HCT116 (cell line): ENCODE results near the gene IL15RA. TPM values are rescaled to one million over a fixed set of nuclear protein-coding genes. Genes with fewer than 3 reads are reported as not detected.

ENCODE experiments used
- ATAC-seq: fragments of 200-7000 bp; cut with Tn5 transposase; 2 replicates; pipeline ENCODE4 v1.9.1; 2020; ENCODE audit warnings: mild to moderate bottlenecking, moderate library complexity
- BruUV-seq: library from RNA; stranded (reverse); fragments of 400-500 nt; replicated peaks from 2 replicates; lab custom pipeline; 2021; lab: Mats Ljungman, UMichigan
- CTCF ChIA-PET: fragments of 300-600 bp; sonication (Branson Sonifier 250); formaldehyde crosslinking; loops from one replicate; lab custom pipeline; 2021; ENCODE audit warnings: antibody characterized with exemption; lab: Charles Lee
- POLR2A ChIA-PET: fragments of 300-600, 350-600 bp; sonication (Branson Sonifier 250); formaldehyde crosslinking; loops from one replicate; lab custom pipeline; 2021; ENCODE audit warnings: antibody characterized with exemption; lab: Charles Lee
- RAD21 ChIA-PET, 2 experiments: fragments of 300-600 bp; sonication (Branson Sonifier 250); formaldehyde crosslinking; loops; one replicate each; lab custom pipeline; 2023; ENCODE audit warnings: low total read pairs in 2 of 2; ENCODE audit not compliant: uncharacterized antibody in 2 of 2, unreplicated experiment in 2 of 2, low non-redundant PET in 1 of 2; lab: Charles Lee
- DNase-seq: peaks from one replicate; pipeline ENCODE4 v3.0.0-alpha.2; 2010; ENCODE audit warnings: low read depth, low spot score
- H2AFZ ChIP-seq: fragments of 200-600 bp; shearing (Covaris generic), sonication (generic); 2 replicates; pipeline ENCODE4 v1.6.1; 2017; ENCODE audit warnings: low read depth, mixed run types, mixed read lengths, antibody characterized with exemption, low read length; ENCODE audit not compliant: poor library complexity, severe bottlenecking
- H3K27ac ChIP-seq: 2 replicates; pipeline ENCODE4 v1.5.1; 2012; ENCODE audit warnings: low read depth, low read length
- H3K27me3 ChIP-seq: fragments of 200-600 bp; sonication (generic); 2 replicates; pipeline ENCODE4 v1.6.1; 2016; ENCODE audit warnings: mixed run types, low read length, mixed read lengths; ENCODE audit not compliant: insufficient read depth
- H3K36me3 ChIP-seq, 2 experiments: fragments of 200-500 bp in 1 of 2; fragments of 200-600 bp in 1 of 2; sonication (Bioruptor generic) in 1 of 2; sonication (generic) in 1 of 2; 2 replicates each; pipeline versions ENCODE4 v1.5.1 to v1.6.1; 2014 to 2016; ENCODE audit warnings: low read length in 2 of 2, inconsistent platforms in 1 of 2, mixed read lengths in 1 of 2, mixed run types in 1 of 2; ENCODE audit not compliant: insufficient read depth in 2 of 2, control insufficient read depth in 1 of 2
- H3K4me1 ChIP-seq, 2 experiments: fragments of 200-600 bp in 1 of 2; sonication (generic) in 1 of 2; 2 replicates each; pipeline versions ENCODE4 v1.5.1 to v1.6.1; 2012 to 2017; ENCODE audit warnings: low read length in 2 of 2, inconsistent platforms in 1 of 2, mild to moderate bottlenecking in 1 of 2, mixed read lengths in 1 of 2, mixed run types in 1 of 2, moderate library complexity in 1 of 2; ENCODE audit not compliant: insufficient read depth in 2 of 2, control insufficient read depth in 1 of 2
- H3K4me2 ChIP-seq: fragments of 200-600 bp; sonication (generic); 2 replicates; pipeline ENCODE4 v1.6.1; 2017; ENCODE audit warnings: mixed run types, low read length, mixed read lengths
- H3K4me3 ChIP-seq, 2 experiments: fragments of 200-600 bp in 1 of 2; sonication (generic) in 1 of 2; replicated peaks in 1 of 2; 2 replicates each; pipeline ENCODE4 v1.5.1; 2011 to 2016; ENCODE audit warnings: low read length in 2 of 2, control low read depth in 1 of 2, low read depth in 1 of 2, mild to moderate bottlenecking in 1 of 2, mixed read lengths in 1 of 2, mixed run types in 1 of 2
- H3K79me2 ChIP-seq: fragments of 200-600 bp; sonication (generic); 2 replicates; pipeline ENCODE4 v1.6.1; 2017; ENCODE audit warnings: mild to moderate bottlenecking, mixed run types, low read length, moderate library complexity, mixed read lengths; ENCODE audit not compliant: insufficient read depth
- H3K9ac ChIP-seq: fragments of 200-600 bp; sonication (generic); 2 replicates; pipeline ENCODE4 v1.6.1; 2016; ENCODE audit warnings: low read length, mixed read lengths
- H3K9me2 ChIP-seq: fragments of 200-600 bp; sonication (generic), shearing (Covaris generic); 2 replicates; pipeline ENCODE4 v1.6.1; 2017; ENCODE audit warnings: mixed run types, mild to moderate bottlenecking, moderate library complexity; ENCODE audit not compliant: insufficient read depth
- H3K9me3 ChIP-seq, 2 experiments: fragments of 200-500 bp in 1 of 2; fragments of 200-600 bp in 1 of 2; sonication (Bioruptor generic) in 1 of 2; sonication (generic) in 1 of 2; 2 replicates each; pipeline ENCODE4 v1.6.1; 2014 to 2017; ENCODE audit warnings: low read length in 2 of 2, mixed read lengths in 2 of 2, inconsistent platforms in 1 of 2, low read depth in 1 of 2, mild to moderate bottlenecking in 1 of 2, mixed run types in 1 of 2, moderate library complexity in 1 of 2; ENCODE audit not compliant: control insufficient read depth in 1 of 2, insufficient read depth in 1 of 2
- H4K20me1 ChIP-seq: fragments of 200-600 bp; sonication (generic), shearing (Covaris generic); 2 replicates; pipeline ENCODE4 v1.6.1; 2017; ENCODE audit warnings: mixed run types, mild to moderate bottlenecking, moderate library complexity; ENCODE audit not compliant: insufficient read depth
- CBX3 ChIP-seq: IDR thresholded peaks from 2 replicates; pipeline ENCODE4 v1.6.1; 2012; ENCODE audit warnings: low read depth
- CEBPB ChIP-seq: IDR thresholded peaks from 2 replicates; pipeline ENCODE4 v1.6.1; 2012; ENCODE audit warnings: low read depth
- ELF1 ChIP-seq: IDR thresholded peaks from 2 replicates; pipeline ENCODE4 v1.6.1; 2012; ENCODE audit warnings: low read depth, borderline replicate concordance
- EZH2 ChIP-seq: fragments of 200-600 bp; sonication (generic); IDR thresholded peaks from 2 replicates; pipeline ENCODE4 v1.6.1; 2017; ENCODE audit warnings: antibody characterized with exemption, mixed run types
- EZH2phosphoT487 ChIP-seq: fragments of 200-600 bp; IDR thresholded peaks from 2 replicates; pipeline ENCODE4 v1.6.1; 2018; ENCODE audit warnings: antibody characterized with exemption, borderline replicate concordance
- MAX ChIP-seq: IDR thresholded peaks from 2 replicates; pipeline ENCODE4 v1.6.1; 2012
- POLR2AphosphoS5 ChIP-seq: IDR thresholded peaks from 2 replicates; pipeline ENCODE4 v1.6.1; 2011; ENCODE audit warnings: mild to moderate bottlenecking, low read depth, low read length, moderate library complexity
- SP1 ChIP-seq: IDR thresholded peaks from 2 replicates; pipeline ENCODE4 v1.6.1; 2012; ENCODE audit warnings: low read depth
- SRF ChIP-seq: IDR thresholded peaks from 2 replicates; pipeline ENCODE4 v1.6.1; 2012; ENCODE audit warnings: low read depth
- ZFX ChIP-seq: fragments of 450-650 bp; IDR thresholded peaks from 2 replicates; pipeline ENCODE4 v1.6.1; 2017
- intact Hi-C: fragments of 100-400 bp; cut with micrococcal nuclease; formaldehyde crosslinking; loops from 2 replicates; pipeline ENCODE4 v1.10.0; 2022
- total RNA-seq: library from RNA; stranded (reverse); gene quantifications from one replicate; pipeline ENCODE4 v1.2.1, GENCODE V29; 2021; ENCODE audit not compliant: unreplicated experiment
- TF ChIP-seq, protein P1 (sequence below): IDR thresholded peaks from 2 replicates; pipeline ENCODE4 v1.6.1; 2012; ENCODE audit warnings: low read depth
- TF ChIP-seq, protein P2 (sequence below): IDR thresholded peaks from 2 replicates; pipeline ENCODE4 v1.6.1; 2012

The IL15RA gene
- total RNA-seq, 1 experiment from 2014 or later, result 10.5 TPM

DNA sequence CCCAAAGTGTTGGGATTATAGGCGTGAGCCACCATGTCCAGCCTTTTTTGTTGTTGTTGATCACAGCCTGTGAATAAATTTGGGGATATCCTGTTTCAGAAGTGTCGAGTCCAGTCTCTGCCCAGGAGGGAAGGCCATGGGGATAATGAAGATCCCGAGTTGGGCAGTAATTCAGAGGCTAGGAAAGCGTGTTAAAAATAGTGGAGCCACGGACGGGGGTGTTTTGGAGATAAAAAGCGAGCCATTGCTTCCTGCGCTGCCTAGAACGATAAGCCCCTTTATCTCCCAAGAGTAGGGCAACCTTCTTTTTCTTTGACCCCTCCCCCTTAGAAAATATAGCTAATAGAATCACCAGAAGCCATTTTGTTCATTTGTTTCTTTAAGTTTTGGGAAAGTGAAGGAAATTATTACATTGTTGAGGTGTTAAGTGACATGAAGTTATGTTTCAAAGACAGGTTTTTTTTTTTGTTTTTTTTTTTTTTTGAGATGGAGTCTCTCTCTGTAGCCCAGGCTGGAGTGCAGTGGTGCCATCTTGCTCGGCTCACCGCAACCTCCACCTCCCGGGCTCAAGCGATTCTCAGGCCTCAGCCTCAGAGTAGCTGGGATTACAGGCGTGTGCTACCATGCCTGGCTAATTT, 43.3 kb downstream of the IL15RA start:
- H3K9me2 ChIP-seq, result no peaks in the 10 kb centered on the region
- ChIA-PET RAD21 (no interaction called here), CTCF (no interaction called here), POLR2A (no interaction called here)
- intact Hi-C loops, result no loop called here
- no peak overlapping the region for H3K4me3 ChIP-seq
- no peak overlapping the region for H2AFZ ChIP-seq
- no peak overlapping the region for H3K27ac ChIP-seq
- no peaks in the 10 kb centered on the region for H3K4me1 ChIP-seq
- TF ChIP-seq, protein P1, sequence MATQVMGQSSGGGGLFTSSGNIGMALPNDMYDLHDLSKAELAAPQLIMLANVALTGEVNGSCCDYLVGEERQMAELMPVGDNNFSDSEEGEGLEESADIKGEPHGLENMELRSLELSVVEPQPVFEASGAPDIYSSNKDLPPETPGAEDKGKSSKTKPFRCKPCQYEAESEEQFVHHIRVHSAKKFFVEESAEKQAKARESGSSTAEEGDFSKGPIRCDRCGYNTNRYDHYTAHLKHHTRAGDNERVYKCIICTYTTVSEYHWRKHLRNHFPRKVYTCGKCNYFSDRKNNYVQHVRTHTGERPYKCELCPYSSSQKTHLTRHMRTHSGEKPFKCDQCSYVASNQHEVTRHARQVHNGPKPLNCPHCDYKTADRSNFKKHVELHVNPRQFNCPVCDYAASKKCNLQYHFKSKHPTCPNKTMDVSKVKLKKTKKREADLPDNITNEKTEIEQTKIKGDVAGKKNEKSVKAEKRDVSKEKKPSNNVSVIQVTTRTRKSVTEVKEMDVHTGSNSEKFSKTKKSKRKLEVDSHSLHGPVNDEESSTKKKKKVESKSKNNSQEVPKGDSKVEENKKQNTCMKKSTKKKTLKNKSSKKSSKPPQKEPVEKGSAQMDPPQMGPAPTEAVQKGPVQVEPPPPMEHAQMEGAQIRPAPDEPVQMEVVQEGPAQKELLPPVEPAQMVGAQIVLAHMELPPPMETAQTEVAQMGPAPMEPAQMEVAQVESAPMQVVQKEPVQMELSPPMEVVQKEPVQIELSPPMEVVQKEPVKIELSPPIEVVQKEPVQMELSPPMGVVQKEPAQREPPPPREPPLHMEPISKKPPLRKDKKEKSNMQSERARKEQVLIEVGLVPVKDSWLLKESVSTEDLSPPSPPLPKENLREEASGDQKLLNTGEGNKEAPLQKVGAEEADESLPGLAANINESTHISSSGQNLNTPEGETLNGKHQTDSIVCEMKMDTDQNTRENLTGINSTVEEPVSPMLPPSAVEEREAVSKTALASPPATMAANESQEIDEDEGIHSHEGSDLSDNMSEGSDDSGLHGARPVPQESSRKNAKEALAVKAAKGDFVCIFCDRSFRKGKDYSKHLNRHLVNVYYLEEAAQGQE, result no peak
- TF ChIP-seq, protein P2, sequence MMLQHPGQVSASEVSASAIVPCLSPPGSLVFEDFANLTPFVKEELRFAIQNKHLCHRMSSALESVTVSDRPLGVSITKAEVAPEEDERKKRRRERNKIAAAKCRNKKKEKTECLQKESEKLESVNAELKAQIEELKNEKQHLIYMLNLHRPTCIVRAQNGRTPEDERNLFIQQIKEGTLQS, result no peak
- TF ChIP-seq SRF (no peak), EZH2 (no peak), CBX3 (no peak), ZFX (no peak), POLR2AphosphoS5 (no peak), ELF1 (no peak), EZH2phosphoT487 (no peak), CEBPB (no peak), SP1 (no peak), MAX (no peak)
- TF ChIP-seq, all 23 proteins: peak for 0
- no peaks in the 10 kb centered on the region for H3K27me3 ChIP-seq
- ATAC-seq (no peak), DNase-seq (no peak)
- no peaks in the 10 kb centered on the region for H3K79me2 ChIP-seq
- peaks cover 31 to 37% of the 10 kb centered on the region in 2 experiments; a peak in 3 of 4 replicates for H3K36me3 ChIP-seq
- no peak overlapping the region for H3K9ac ChIP-seq
- no peaks in the 10 kb centered on the region for H3K9me3 ChIP-seq
- BruUV-seq, result no TSS peak
- H3K4me2 ChIP-seq, result no peak overlapping the region
- no peaks in the 10 kb centered on the region for H4K20me1 ChIP-seq
